K562 (cell line): ENCODE results near the gene EPHB1. TPM values are rescaled to one million over a fixed set of nuclear protein-coding genes. Genes with fewer than 3 reads are reported as not detected.

ENCODE experiments used
- ATAC-seq: fragments of 200-7000 bp; cut with Tn5 transposase; 3 replicates; pipeline ENCODE4 v1.9.1; 2020; ENCODE audit warnings: moderate library complexity
- BruUV-seq: library from RNA; stranded (reverse); fragments of 400-500 nt; replicated peaks from 2 replicates; lab custom pipeline; 2021; lab: Mats Ljungman, UMichigan
- CTCF ChIA-PET: fragments of 300-600 bp; formaldehyde crosslinking; extraction: SDS; loops from one replicate; lab custom pipeline; 2021; ENCODE audit warnings: low intra/inter-chr PET ratio; lab: Yijun Ruan, JAX
- POLR2A ChIA-PET: fragments of 300-600, 350-650 bp; sonication (Branson Sonifier 250); formaldehyde crosslinking; extraction: SDS; loops from one replicate; lab custom pipeline; 2021; ENCODE audit warnings: antibody characterized with exemption, inconsistent platforms; lab: Yijun Ruan, JAX
- DNase-seq, 4 experiments: peaks; one replicate each; pipeline versions ENCODE4 v3.0.0 to v3.0.0-alpha.2; 2011 to 2018; ENCODE audit warnings: low spot score in 3 of 4, mixed read lengths in 3 of 4; ENCODE audit errors: extremely low read depth in 1 of 4
- FAIRE-seq: peaks from 2 replicates; lab custom pipeline; 2011; peaks lifted over from hg19 to GRCh38; lab: Jason Lieb, UNC
- H2AFZ ChIP-seq: 2 replicates; pipeline ENCODE4 v1.6.0; 2011; ENCODE audit warnings: low read depth, low read length, control low read depth, inconsistent platforms
- H3K27ac ChIP-seq: fragments of 200-600 bp; 3 replicates; pipeline ENCODE4 v1.8.0; 2011; ENCODE audit warnings: low read depth, mild to moderate bottlenecking, control low read depth, inconsistent platforms, low read length, moderate library complexity, mixed read lengths; ENCODE audit errors: extremely low read depth
- H3K27me3 ChIP-seq, 2 experiments: fragments of 300-600 bp in 1 of 2; 2 replicates in 1 of 2; 3 replicates in 1 of 2; pipeline versions ENCODE4 v1.6.0 to v1.8.0; 2011; ENCODE audit warnings: inconsistent platforms in 2 of 2, low read length in 2 of 2, mild to moderate bottlenecking in 1 of 2, mixed read lengths in 1 of 2, moderate library complexity in 1 of 2; ENCODE audit not compliant: control insufficient read depth in 2 of 2, insufficient read depth in 2 of 2
- H3K36me3 ChIP-seq: fragments of 300-600 bp; 3 replicates; pipeline ENCODE4 v1.8.0; 2011; ENCODE audit warnings: mild to moderate bottlenecking, low read length, inconsistent platforms; ENCODE audit not compliant: control insufficient read depth, insufficient read depth
- H3K4me1 ChIP-seq, 2 experiments: fragments of 200-600 bp in 1 of 2; replicated peaks in 1 of 2; 2 replicates in 1 of 2; 3 replicates in 1 of 2; pipeline versions ENCODE4 v1.5.1 to v1.8.0; 2011; ENCODE audit warnings: inconsistent platforms in 2 of 2, low read length in 2 of 2, mild to moderate bottlenecking in 1 of 2, mixed read lengths in 1 of 2, moderate library complexity in 1 of 2; ENCODE audit not compliant: control insufficient read depth in 2 of 2, insufficient read depth in 2 of 2
- H3K4me2 ChIP-seq: 2 replicates; pipeline ENCODE4 v1.6.1; 2011; ENCODE audit warnings: low read length, control low read depth, inconsistent platforms, mixed read lengths; ENCODE audit not compliant: insufficient read depth
- H3K4me3 ChIP-seq: fragments of 200-600 bp; sonication (generic), shearing (Covaris generic); 2 replicates; pipeline ENCODE4 v1.5.1; 2016; ENCODE audit warnings: control low read depth, inconsistent platforms
- H3K79me2 ChIP-seq: fragments of 200-600 bp; 3 replicates; pipeline ENCODE4 v1.8.0; 2011; ENCODE audit warnings: low read length, inconsistent platforms; ENCODE audit not compliant: control insufficient read depth, insufficient read depth
- H3K9ac ChIP-seq, 2 experiments: 2 replicates each; pipeline versions ENCODE4 v1.6.0 to v1.6.1; 2011; ENCODE audit warnings: low read depth in 2 of 2, low read length in 2 of 2, control low read depth in 1 of 2, inconsistent platforms in 1 of 2, mild to moderate bottlenecking in 1 of 2, mixed read lengths in 1 of 2; ENCODE audit not compliant: insufficient read depth in 1 of 2
- H3K9me1 ChIP-seq: one replicate; pipeline ENCODE4 v1.6.0; 2011; ENCODE audit warnings: inconsistent platforms, mild to moderate bottlenecking, low read length, moderate library complexity; ENCODE audit not compliant: control insufficient read depth, insufficient read depth
- H3K9me3 ChIP-seq: replicated peaks from 2 replicates; pipeline ENCODE4 v1.5.1; 2011; ENCODE audit warnings: low read depth, low read length, inconsistent platforms; ENCODE audit not compliant: control insufficient read depth, insufficient read depth
- H4K20me1 ChIP-seq: replicated peaks from 2 replicates; pipeline ENCODE4 v1.6.1; 2011; ENCODE audit warnings: low read length, inconsistent platforms, mixed read lengths; ENCODE audit not compliant: control insufficient read depth, insufficient read depth
- FOXK2 ChIP-seq, 2 experiments: fragments of 450-650 bp; IDR thresholded peaks in 1 of 2; conservative IDR thresholded peaks in 1 of 2; 2 replicates each; pipeline ENCODE4 v1.6.1; 2016; ENCODE audit warnings: low read depth in 2 of 2, mild to moderate bottlenecking in 1 of 2
- JUNB ChIP-seq: fragments of 450-650 bp; formaldehyde crosslinking; conservative IDR thresholded peaks from 2 replicates; pipeline ENCODE4 v1.4.0; 2020; ENCODE audit warnings: mild to moderate bottlenecking
- PRMT5 ChIP-seq: sonication (generic); formaldehyde crosslinking; IDR thresholded peaks from 2 replicates; pipeline ENCODE4 v1.5.0; 2020; ENCODE audit warnings: missing genetic modification reagents
- SRSF7 ChIP-seq: fragments of 200-400 bp; formaldehyde crosslinking; optimal IDR thresholded peaks from 2 replicates; pipeline ENCODE3; 2017; ENCODE audit warnings: mild to moderate bottlenecking, low read depth, low read length
- STAT5B ChIP-seq: fragments of 250-450 bp; sonication (Bioruptor Pico); IDR thresholded peaks from 2 replicates; pipeline ENCODE4 v1.8.0; 2021; ENCODE audit warnings: mild to moderate bottlenecking, inconsistent platforms
- TEAD1 ChIP-seq, 2 experiments: fragments of 450-650 bp in 1 of 2; sonication (generic) in 1 of 2; formaldehyde crosslinking; IDR thresholded peaks; 2 replicates each; pipeline versions ENCODE4 v1.4.0 to v1.8.0; 2020 to 2022; ENCODE audit warnings: mild to moderate bottlenecking in 2 of 2, missing genetic modification reagents in 1 of 2
- ZBTB1 ChIP-seq: sonication (generic); formaldehyde crosslinking; IDR thresholded peaks from 2 replicates; pipeline ENCODE4 v1.8.1; 2023; ENCODE audit warnings: missing genetic modification reagents, low read depth, mild to moderate bottlenecking, borderline replicate concordance
- ZNF583 ChIP-seq: fragments of 250-450 bp; sonication (Bioruptor Pico); IDR thresholded peaks from 2 replicates; pipeline ENCODE4 v1.4.0; 2020
- ZNF586 ChIP-seq: fragments of 450-650 bp; formaldehyde crosslinking; conservative IDR thresholded peaks from 2 replicates; pipeline ENCODE4 v1.4.0; 2020; ENCODE audit warnings: mild to moderate bottlenecking, moderate library complexity
- WGBS: fragments of 100-300 bp; shearing (Covaris generic); methylation state at CpG from one replicate; pipeline ENCODE4 v1.1.6; 2016; ENCODE audit warnings: low coverage, mixed read lengths; ENCODE audit not compliant: insufficient coverage; ENCODE audit errors: missing lambda C conversion rate; 5-methylcytosine and 5-hydroxymethylcytosine counted together
- in situ Hi-C: fragments of 300-500 bp; cut with MboI; formaldehyde crosslinking; loops from 4 replicates; pipeline ENCODE4 v1.15.0; 2018; ENCODE audit warnings: inconsistent platforms, mixed read lengths
- intact Hi-C: fragments of 100-400 bp; cut with micrococcal nuclease; formaldehyde crosslinking; loops from 2 replicates; pipeline ENCODE4 v1.14.2; 2022
- polyA plus RNA-seq, 8 experiments: library from polyadenylated mRNA; depleted of rRNA in 4 of 8; stranded (reverse) in 5 of 8; unstranded in 3 of 8; fragments of >200 nt; fragmentation: Nextera tagmentation in 2 of 8; fragmentation: Illumina TruSeq in 1 of 8; extraction: Ambion mirVana in 2 of 8; extraction: Trizol in 1 of 8; gene quantifications; 2 replicates each; pipeline versions ENCODE4 v1.2.1 to v1.2.3, GENCODE V29; 2011 to 2014; ENCODE audit warnings: inconsistent platforms in 1 of 8, missing spikeins in 1 of 8
- total RNA-seq, 7 experiments: library from RNA; depleted of rRNA in 6 of 7; stranded (reverse); fragments of >200 nt in 6 of 7; fragmentation: Illumina TruSeq in 2 of 7; extraction: Trizol in 2 of 7; gene quantifications; 2 replicates each; pipeline versions ENCODE4 v1.2.1 to v1.2.3, GENCODE V29; 2011 to 2021; ENCODE audit warnings: low replicate concordance in 1 of 7
- TF ChIP-seq, protein P1 (sequence below): IDR thresholded peaks from 2 replicates; pipeline ENCODE4 v1.6.1; 2014; ENCODE audit warnings: antibody characterized with exemption
- TF ChIP-seq, protein P2 (sequence below): fragments of 450-650 bp; IDR thresholded peaks from 2 replicates; pipeline ENCODE4 v1.6.1; 2016; ENCODE audit warnings: low read depth

Gene EPHB1
- total and polyA plus RNA-seq, 9 of the 15 experiments (the other 6 are each of a cell fraction or from before 2014, with no cell fraction given), result 0.29 TPM; not detected in 8

DNA sequence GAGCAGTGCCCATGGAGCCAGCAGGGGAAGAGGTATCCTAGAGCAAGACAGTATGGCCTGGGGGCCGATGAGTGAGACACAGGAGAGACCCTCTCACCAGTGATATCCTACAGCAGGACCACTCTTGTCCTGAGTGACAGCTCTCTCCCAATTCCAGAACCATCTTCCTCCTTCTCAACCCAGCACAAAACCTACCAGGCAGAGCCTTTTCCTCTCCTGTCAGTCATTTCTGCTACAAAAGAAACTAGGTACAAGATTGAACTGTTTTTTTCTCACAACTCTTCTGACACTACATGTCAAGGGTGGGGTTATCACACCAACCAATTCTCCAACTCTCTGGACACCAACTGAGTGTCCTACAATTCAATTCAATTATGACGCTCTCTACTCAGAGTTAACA, 506.6 kb downstream of the EPHB1 start:
- no peaks in the 10 kb centered on the region for H3K79me2 ChIP-seq
- H3K27me3 ChIP-seq, result no peaks in the 10 kb centered on the region
- intact Hi-C loops (no loop called here), in situ Hi-C loops (no loop called here)
- no peak overlapping the region for H3K4me3 ChIP-seq
- H3K9ac ChIP-seq, result no peak overlapping the region
- FAIRE-seq, result no peak
- BruUV-seq, result no TSS peak
- H3K9me3 ChIP-seq, result no peaks in the 10 kb centered on the region
- 0% methylated on average over 2 of the region's 2 CpGs for WGBS
- ChIA-PET POLR2A (no interaction called here), CTCF (no interaction called here)
- no peak overlapping the region for H3K4me2 ChIP-seq
- no peaks in the 10 kb centered on the region for H3K36me3 ChIP-seq
- H3K4me1 ChIP-seq, result no peaks in the 10 kb centered on the region
- no peaks in the 10 kb centered on the region for H3K9me1 ChIP-seq
- no peak overlapping the region for H3K27ac ChIP-seq
- DNase-seq, result no peak
- no peaks in the 10 kb centered on the region for H4K20me1 ChIP-seq
- no peak overlapping the region for H2AFZ ChIP-seq
- ATAC-seq, result no peak
- no peak for TF ChIP-seq FOXK2 (conservative IDR thresholded peaks at IDR 0.05 in 1 of 2, IDR thresholded peaks at IDR 0.05 in 1 of 2; ENCODE audit: low read depth in 2 of 2)
- TF ChIP-seq, protein P1, sequence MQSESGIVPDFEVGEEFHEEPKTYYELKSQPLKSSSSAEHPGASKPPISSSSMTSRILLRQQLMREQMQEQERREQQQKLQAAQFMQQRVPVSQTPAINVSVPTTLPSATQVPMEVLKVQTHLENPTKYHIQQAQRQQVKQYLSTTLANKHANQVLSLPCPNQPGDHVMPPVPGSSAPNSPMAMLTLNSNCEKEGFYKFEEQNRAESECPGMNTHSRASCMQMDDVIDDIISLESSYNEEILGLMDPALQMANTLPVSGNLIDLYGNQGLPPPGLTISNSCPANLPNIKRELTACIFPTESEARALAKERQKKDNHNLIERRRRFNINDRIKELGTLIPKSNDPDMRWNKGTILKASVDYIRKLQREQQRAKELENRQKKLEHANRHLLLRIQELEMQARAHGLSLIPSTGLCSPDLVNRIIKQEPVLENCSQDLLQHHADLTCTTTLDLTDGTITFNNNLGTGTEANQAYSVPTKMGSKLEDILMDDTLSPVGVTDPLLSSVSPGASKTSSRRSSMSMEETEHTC, result no peak
- no peak for TF ChIP-seq STAT5B (CRISPR knock-in tag)
- TF ChIP-seq PRMT5 (CRISPR knock-in tag), result no peak
- no peak for TF ChIP-seq ZBTB1 (CRISPR knock-in tag)
- TF ChIP-seq JUNB (CRISPR knock-in tag), result no peak
- TF ChIP-seq, protein P2, sequence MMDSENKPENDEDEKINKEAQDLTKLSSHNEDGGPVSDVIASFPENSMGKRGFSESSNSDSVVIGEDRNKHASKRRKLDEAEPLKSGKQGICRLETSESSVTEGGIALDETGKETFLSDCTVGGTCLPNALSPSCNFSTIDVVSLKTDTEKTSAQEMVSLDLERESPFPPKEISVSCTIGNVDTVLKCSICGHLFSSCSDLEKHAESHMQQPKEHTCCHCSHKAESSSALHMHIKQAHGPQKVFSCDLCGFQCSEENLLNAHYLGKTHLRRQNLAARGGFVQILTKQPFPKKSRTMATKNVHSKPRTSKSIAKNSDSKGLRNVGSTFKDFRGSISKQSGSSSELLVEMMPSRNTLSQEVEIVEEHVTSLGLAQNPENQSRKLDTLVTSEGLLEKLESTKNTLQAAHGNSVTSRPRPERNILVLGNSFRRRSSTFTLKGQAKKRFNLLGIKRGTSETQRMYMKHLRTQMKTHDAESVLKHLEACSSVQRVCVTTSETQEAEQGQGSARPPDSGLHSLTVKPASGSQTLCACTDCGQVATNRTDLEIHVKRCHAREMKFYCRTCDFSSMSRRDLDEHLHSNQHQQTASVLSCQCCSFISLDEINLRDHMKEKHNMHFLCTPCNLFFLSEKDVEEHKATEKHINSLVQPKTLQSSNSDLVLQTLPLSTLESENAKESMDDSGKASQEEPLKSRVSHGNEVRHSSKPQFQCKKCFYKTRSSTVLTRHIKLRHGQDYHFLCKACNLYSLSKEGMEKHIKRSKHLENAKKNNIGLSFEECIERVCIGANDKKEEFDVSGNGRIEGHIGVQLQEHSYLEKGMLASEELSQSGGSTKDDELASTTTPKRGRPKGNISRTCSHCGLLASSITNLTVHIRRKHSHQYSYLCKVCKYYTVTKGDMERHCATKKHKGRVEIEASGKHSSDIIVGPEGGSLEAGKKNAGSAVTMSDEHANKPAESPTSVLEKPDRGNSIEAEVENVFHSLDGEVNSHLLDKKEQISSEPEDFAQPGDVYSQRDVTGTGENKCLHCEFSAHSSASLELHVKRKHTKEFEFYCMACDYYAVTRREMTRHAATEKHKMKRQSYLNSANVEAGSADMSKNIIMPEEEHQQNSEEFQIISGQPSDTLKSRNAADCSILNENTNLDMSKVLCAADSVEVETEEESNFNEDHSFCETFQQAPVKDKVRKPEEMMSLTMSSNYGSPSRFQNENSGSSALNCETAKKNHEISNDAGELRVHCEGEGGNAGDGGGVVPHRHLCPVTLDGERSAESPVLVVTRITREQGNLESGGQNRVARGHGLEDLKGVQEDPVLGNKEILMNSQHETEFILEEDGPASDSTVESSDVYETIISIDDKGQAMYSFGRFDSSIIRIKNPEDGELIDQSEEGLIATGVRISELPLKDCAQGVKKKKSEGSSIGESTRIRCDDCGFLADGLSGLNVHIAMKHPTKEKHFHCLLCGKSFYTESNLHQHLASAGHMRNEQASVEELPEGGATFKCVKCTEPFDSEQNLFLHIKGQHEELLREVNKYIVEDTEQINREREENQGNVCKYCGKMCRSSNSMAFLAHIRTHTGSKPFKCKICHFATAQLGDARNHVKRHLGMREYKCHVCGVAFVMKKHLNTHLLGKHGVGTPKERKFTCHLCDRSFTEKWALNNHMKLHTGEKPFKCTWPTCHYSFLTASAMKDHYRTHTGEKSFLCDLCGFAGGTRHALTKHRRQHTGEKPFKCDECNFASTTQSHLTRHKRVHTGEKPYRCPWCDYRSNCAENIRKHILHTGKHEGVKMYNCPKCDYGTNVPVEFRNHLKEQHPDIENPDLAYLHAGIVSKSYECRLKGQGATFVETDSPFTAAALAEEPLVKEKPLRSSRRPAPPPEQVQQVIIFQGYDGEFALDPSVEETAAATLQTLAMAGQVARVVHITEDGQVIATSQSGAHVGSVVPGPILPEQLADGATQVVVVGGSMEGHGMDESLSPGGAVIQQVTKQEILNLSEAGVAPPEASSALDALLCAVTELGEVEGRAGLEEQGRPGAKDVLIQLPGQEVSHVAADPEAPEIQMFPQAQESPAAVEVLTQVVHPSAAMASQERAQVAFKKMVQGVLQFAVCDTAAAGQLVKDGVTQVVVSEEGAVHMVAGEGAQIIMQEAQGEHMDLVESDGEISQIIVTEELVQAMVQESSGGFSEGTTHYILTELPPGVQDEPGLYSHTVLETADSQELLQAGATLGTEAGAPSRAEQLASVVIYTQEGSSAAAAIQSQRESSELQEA, result no peak
- TF ChIP-seq TEAD1 (CRISPR knock-in tag; IDR thresholded peaks at IDR 0.05), result no peak
- TF ChIP-seq ZNF583, result no peak
- no peak for TF ChIP-seq SRSF7
- TF ChIP-seq ZNF586 (CRISPR knock-in tag), result no peak
